Activated CD4-positive, alpha-beta T cell treated with anti-CD3 and anti-CD28 coated beads, Interleukin-2, amount 10 ng/mL, durations not matched to agents 7 days and 5 days (primary cell): Measurements from ENCODE around the gene BTNL8. TPM values are rescaled to one million over a fixed set of nuclear protein-coding genes. Genes with fewer than 3 reads are reported as not detected.

ENCODE experiments used
- CTCF ChIA-PET: fragments of 350-600 bp; sonication (Branson Sonifier 250); formaldehyde crosslinking; loops from one replicate; lab custom pipeline; 2021; ENCODE audit warnings: antibody characterized with exemption; lab: Charles Lee
- POLR2A ChIA-PET: fragments of 350-600 bp; sonication (Branson Sonifier 250); formaldehyde crosslinking; loops from one replicate; lab custom pipeline; 2021; ENCODE audit warnings: antibody characterized with exemption; lab: Charles Lee
- DNase-seq: peaks from one replicate; pipeline ENCODE4 v3.0.0-alpha.2; 2020
- H3K27ac Mint-ChIP-seq: one replicate; pipeline ENCODE4 v1.8.0; 2021; ENCODE audit warnings: mild to moderate bottlenecking, moderate library complexity, mixed read lengths
- H3K27me3 Mint-ChIP-seq: one replicate; pipeline ENCODE4 v1.8.0; 2021; ENCODE audit warnings: mixed read lengths
- H3K36me3 Mint-ChIP-seq: one replicate; pipeline ENCODE4 v1.8.0; 2021; ENCODE audit warnings: low read depth, mixed read lengths
- H3K4me1 Mint-ChIP-seq: one replicate; pipeline ENCODE4 v1.8.0; 2021; ENCODE audit warnings: mixed read lengths
- H3K4me3 Mint-ChIP-seq: one replicate; pipeline ENCODE4 v1.8.0; 2021; ENCODE audit warnings: mild to moderate bottlenecking, moderate library complexity, mixed read lengths
- H3K9me3 Mint-ChIP-seq: one replicate; pipeline ENCODE4 v1.8.0; 2021; ENCODE audit warnings: mixed read lengths
- total RNA-seq, 2 experiments: library from RNA; stranded (reverse); gene quantifications; one replicate each; pipeline ENCODE4 v1.2.3, GENCODE V29; 2021

BTNL8 gene
- total RNA-seq, 2 experiments from 2014 or later, result not detected

DNA sequence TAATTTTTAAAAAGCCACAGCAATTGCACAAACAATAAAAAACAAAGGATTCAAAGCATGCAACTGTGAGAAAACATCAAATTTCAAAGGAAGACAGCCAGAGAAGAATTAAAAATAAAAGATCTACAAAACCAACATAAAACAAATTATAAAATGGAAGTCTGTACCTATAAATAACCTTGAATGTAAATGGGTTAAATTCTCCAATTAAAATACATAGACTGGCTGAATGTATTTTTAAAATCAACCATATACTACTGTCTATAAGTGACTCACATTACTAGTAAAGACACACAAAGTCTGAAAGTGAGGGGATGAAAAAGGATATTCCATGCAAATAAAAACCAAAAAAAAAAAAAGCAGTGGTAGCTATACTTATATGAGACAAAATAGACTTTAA is 33.7 kb downstream of the BTNL8 start:
- H3K27ac Mint-ChIP-seq, result no peak overlapping the region
- ChIA-PET CTCF (no interaction called here), POLR2A (no interaction called here)
- H3K4me3 Mint-ChIP-seq, result no peak overlapping the region
- DNase-seq, result no peak
- H3K27me3 Mint-ChIP-seq, result peaks cover 18% of the 10 kb centered on the region
- peaks cover 2% of the 10 kb centered on the region for H3K9me3 Mint-ChIP-seq
- H3K4me1 Mint-ChIP-seq, result no peaks in the 10 kb centered on the region
- H3K36me3 Mint-ChIP-seq, result no peaks in the 10 kb centered on the region

DNA sequence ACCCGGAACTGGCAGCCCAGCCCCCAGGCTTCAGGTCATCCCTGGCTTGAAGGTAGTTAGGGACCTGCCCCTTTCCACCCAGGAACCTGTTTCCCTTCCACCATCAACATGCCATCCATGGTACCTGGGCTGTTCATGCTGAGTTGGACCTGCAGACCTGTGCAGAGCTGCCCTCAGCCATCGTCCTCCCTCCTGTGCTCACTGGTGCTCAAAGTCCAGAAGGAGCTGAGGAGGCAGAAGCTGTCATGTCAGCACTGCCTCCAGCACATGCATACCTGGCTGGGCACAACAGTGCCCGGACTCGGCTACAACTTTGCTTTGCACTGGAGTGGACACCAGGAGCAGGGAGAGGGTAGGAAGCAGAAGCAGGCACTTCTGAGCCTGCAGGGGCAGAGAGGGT is 36.2 kb downstream of the BTNL8 start:
- ChIA-PET POLR2A (no interaction called here), CTCF (no interaction called here)
- Mint-ChIP-seq H3K9me3 (peaks cover 4% of the 10 kb centered on the region), H3K4me3 (no peak overlapping the region), H3K27me3 (peaks cover 9% of the 10 kb centered on the region), H3K36me3 (no peaks in the 10 kb centered on the region), H3K27ac (no peak overlapping the region), H3K4me1 (no peaks in the 10 kb centered on the region)
- DNase-seq, result no peak

DNA sequence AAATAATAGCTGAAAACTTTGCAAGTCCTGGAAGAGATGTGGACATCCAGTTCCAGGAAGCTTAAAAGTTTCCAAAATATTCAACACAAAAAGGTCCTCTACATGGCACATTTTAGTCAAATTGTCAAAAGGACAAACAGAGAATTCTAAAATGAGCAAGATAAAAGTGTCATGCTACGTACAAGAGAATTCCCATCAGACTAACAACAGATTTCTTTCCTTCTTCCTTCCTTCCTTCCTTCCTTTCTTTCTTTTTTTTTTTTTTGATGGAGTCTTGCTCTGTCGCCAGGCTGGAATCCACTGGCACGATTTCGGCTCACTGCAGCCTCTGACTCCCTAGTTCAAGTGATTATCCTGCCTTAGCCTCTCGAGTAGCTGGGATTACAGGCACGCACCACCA is 39.3 kb downstream of the BTNL8 start:
- Mint-ChIP-seq H3K27ac (no peak overlapping the region), H3K4me1 (no peaks in the 10 kb centered on the region), H3K36me3 (no peaks in the 10 kb centered on the region), H3K27me3 (peaks cover 26% of the 10 kb centered on the region), H3K9me3 (peaks cover 2% of the 10 kb centered on the region), H3K4me3 (no peak overlapping the region)
- POLR2A ChIA-PET, result no interaction called here
- no peak for DNase-seq
- CTCF ChIA-PET, result no interaction called here

DNA sequence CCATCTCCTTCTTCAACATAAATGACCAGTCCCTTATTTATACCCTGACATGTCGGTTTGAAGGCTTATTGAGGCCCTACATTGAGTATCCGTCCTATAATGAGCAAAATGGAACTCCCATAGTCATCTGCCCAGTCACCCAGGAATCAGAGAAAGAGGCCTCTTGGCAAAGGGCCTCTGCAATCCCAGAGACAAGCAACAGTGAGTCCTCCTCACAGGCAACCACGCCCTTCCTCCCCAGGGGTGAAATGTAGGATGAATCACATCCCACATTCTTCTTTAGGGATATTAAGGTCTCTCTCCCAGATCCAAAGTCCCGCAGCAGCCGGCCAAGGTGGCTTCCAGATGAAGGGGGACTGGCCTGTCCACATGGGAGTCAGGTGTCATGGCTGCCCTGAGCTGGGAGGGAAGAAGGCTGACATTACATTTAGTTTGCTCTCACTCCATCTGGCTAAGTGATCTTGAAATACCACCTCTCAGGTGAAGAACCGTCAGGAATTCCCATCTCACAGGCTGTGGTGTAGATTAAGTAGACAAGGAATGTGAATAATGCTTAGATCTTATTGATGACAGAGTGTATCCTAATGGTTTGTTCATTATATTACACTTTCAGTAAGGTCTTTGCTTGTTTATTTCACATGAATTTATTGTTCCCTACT is 51.5 kb downstream of the BTNL8 start:
- peaks cover 6% of the 10 kb centered on the region for H3K27me3 Mint-ChIP-seq
- POLR2A ChIA-PET, result no interaction called here

DNA sequence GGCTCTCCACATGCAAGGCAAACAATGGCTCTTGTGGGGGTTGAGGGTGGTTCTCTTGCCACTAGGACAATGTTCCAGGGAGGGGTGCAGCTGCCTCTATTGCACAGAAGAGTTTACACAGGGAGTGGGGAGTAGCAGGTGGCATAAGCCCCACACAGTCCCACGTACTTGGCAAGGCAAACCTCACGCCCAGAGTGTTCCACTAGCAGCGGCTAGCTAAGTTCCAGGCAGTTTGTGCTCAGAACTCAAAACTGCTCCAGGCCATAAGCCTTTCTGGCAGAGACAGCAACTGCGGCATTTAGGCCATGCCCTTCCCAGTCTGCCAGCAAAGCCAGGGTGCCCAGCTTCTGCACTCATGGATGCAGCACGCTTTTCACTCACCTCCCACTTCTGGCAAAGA is 60.7 kb downstream of the BTNL8 start:
- H3K4me3 Mint-ChIP-seq, result no peak overlapping the region
- CTCF ChIA-PET, result no interaction called here
- peaks cover 5% of the 10 kb centered on the region for H3K27me3 Mint-ChIP-seq
- H3K36me3 Mint-ChIP-seq, result no peaks in the 10 kb centered on the region
- POLR2A ChIA-PET, result no interaction called here
- no peak for DNase-seq
- H3K9me3 Mint-ChIP-seq, result no peaks in the 10 kb centered on the region
- peaks cover 19% of the 10 kb centered on the region for H3K4me1 Mint-ChIP-seq
- H3K27ac Mint-ChIP-seq, result no peak overlapping the region

More for the DNA sequence above, 51.5 kb downstream of the BTNL8 start:
- H3K9me3 Mint-ChIP-seq, result no peaks in the 10 kb centered on the region
- CTCF ChIA-PET, result no interaction called here
- no peak for DNase-seq
- no peak overlapping the region for H3K27ac Mint-ChIP-seq
- no peak overlapping the region for H3K4me3 Mint-ChIP-seq
- no peaks in the 10 kb centered on the region for H3K36me3 Mint-ChIP-seq
- H3K4me1 Mint-ChIP-seq, result peaks cover 5% of the 10 kb centered on the region

DNA sequence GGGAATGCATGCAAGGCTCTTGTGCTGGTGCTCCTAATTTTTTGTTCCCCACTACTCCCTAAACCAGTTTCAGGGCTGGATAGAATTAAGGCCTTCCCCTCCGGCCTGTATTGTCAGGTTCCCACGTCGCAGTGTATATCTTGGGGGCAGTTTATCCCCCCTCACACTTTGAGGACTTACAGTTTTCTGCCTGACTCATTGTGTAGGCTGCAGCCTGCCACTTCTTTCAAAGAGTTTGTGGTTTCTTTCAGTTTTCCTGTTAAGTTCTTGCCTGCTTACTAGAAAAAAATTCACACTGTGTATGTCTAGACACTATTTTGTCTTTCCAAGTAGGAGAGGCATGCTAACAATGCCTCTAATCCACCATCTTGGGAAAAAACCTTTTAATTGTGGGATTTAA is 61.2 kb downstream of the BTNL8 start:
- Mint-ChIP-seq H3K27me3 (peaks cover 5% of the 10 kb centered on the region), H3K4me1 (peaks cover 17% of the 10 kb centered on the region), H3K27ac (no peak overlapping the region), H3K36me3 (no peaks in the 10 kb centered on the region), H3K9me3 (no peaks in the 10 kb centered on the region), H3K4me3 (no peak overlapping the region)
- ChIA-PET POLR2A (no interaction called here), CTCF (no interaction called here)
- DNase-seq, result no peak

DNA sequence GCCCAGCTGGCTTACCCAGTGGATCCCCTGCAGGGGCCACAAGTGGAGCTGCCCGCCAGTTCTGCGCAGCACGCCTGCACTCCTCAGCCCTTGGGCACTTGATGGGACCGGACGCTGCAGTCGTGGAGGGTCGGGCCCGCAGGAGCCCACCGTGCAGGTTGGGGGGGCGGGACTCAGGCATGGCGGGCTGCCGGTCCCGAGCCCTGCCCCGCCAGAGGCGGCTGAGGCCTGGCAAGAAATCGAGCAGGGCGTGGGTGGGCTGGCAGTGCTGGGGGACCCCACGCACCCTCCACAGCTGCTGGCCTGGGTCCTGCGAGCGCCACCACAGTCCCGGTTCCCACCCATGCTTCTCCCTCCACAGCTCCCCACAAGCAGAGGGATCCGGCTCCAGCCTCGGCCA is 70.4 kb downstream of the BTNL8 start:
- Mint-ChIP-seq H3K27me3 (peaks cover 2% of the 10 kb centered on the region), H3K4me1 (no peaks in the 10 kb centered on the region), H3K9me3 (no peaks in the 10 kb centered on the region), H3K27ac (no peak overlapping the region), H3K36me3 (no peaks in the 10 kb centered on the region), H3K4me3 (no peak overlapping the region)
- POLR2A ChIA-PET, result no interaction called here
- CTCF ChIA-PET, result no interaction called here
- no peak for DNase-seq

DNA sequence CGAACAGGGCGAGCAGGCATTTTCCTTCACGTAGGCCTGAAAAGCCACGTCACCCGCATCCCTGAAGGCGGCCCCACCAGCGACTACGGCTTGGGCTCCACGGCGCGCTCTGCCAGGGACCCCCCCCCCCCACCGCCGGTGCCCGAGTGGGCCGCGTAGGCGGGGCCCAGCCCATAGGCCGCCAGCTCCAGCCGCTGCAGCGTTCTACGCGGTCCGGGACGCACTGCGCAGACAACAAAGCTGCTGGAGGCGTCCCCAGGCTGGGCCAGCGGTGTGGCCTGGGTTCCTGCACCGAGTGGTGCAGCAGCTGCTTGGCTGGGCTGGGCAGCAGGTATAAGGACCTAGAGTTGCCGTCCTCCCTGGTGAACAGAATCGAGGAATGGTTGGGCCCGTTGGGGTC is 71.4 kb downstream of the BTNL8 start:
- POLR2A ChIA-PET, result no interaction called here
- DNase-seq, result no peak
- H3K36me3 Mint-ChIP-seq, result no peaks in the 10 kb centered on the region
- CTCF ChIA-PET, result no interaction called here
- H3K9me3 Mint-ChIP-seq, result no peaks in the 10 kb centered on the region
- no peaks in the 10 kb centered on the region for H3K4me1 Mint-ChIP-seq
- H3K27me3 Mint-ChIP-seq, result peaks cover 2% of the 10 kb centered on the region
- H3K27ac Mint-ChIP-seq, result no peak overlapping the region
- no peak overlapping the region for H3K4me3 Mint-ChIP-seq

DNA sequence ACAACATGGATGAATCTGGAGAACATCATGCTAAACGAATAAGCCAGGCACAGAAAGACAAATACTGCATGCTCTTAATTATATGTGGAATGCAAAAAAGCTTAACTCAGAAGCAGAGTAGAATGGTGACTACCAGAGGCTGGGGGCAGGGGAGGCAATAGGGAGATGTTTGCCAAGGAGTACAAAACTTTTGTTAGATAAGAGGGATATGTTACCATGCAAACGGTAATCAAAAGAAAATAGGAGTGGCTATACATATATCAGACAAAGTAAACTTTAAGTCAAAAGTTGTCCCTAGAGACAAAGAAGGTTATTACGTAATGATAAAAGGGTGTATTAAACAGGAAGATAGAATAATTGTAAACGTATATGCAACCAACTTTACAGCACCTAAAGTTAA is 71.9 kb downstream of the BTNL8 start:
- Mint-ChIP-seq H3K4me3 (no peak overlapping the region), H3K9me3 (no peaks in the 10 kb centered on the region), H3K27ac (no peak overlapping the region), H3K36me3 (no peaks in the 10 kb centered on the region), H3K27me3 (no peaks in the 10 kb centered on the region), H3K4me1 (no peaks in the 10 kb centered on the region)
- DNase-seq, result no peak
- ChIA-PET POLR2A (no interaction called here), CTCF (no interaction called here)

DNA sequence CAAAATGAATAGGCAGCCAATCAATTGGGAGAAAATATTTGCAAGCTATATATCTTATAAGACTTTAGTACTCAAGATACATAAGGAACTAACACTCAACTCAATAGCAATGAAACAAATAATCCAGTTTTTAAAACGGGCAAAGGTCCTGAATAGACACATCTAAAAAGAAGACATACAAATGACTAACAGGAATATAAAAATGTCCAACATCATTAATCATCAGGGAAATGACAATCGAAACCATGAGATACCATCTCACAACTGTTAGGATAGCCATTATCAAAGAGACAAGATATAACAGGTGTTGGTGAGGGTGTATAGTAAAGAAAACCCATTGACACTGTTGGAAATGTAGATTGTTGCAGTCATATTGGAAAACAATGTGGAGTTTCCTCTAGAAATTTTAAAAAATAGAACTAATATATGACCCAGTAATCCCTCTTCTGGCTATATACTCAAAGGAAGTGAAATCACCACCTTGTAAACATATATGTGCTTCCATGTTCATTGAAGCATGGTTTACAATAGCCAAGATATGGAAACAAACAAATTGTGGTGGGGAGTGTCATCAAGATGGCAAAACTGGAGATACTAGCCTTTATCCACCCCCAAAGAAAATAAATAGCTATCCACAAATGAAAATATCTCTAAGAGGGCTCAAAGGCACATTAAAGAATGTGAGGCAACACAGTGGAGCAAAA is 75.8 kb downstream of the BTNL8 start:
- H3K9me3 Mint-ChIP-seq, result no peaks in the 10 kb centered on the region
- H3K4me1 Mint-ChIP-seq, result peaks cover 9% of the 10 kb centered on the region
- ChIA-PET POLR2A (no interaction called here), CTCF (no interaction called here)
- H3K27ac Mint-ChIP-seq, result no peak overlapping the region
- no peak overlapping the region for H3K4me3 Mint-ChIP-seq
- no peaks in the 10 kb centered on the region for H3K27me3 Mint-ChIP-seq
- DNase-seq, result no peak
- no peaks in the 10 kb centered on the region for H3K36me3 Mint-ChIP-seq

DNA sequence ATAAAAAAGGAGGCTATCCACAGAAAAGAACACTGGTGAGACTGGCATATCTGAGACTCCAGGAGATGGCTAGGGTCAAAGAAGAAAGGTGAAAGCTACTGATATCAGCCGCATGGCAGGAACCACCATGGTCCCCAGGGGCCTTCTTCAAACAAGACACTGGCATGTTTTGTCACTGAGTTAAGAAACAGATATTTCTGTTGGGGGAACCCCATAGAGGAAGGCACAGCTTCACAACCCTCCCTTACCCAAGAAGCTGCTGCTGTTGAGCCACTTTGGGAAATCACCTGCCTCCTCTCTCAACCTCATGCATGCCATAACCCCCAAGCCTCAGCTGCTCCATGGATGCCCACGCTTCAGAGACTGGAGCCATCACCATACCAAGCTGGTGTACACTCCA is 76.4 kb downstream of the BTNL8 start:
- DNase-seq, result no peak
- H3K4me3 Mint-ChIP-seq, result no peak overlapping the region
- ChIA-PET CTCF (no interaction called here), POLR2A (no interaction called here)
- H3K27me3 Mint-ChIP-seq, result no peaks in the 10 kb centered on the region
- peaks cover 9% of the 10 kb centered on the region for H3K4me1 Mint-ChIP-seq
- H3K9me3 Mint-ChIP-seq, result no peaks in the 10 kb centered on the region
- H3K27ac Mint-ChIP-seq, result no peak overlapping the region
- H3K36me3 Mint-ChIP-seq, result no peaks in the 10 kb centered on the region

DNA sequence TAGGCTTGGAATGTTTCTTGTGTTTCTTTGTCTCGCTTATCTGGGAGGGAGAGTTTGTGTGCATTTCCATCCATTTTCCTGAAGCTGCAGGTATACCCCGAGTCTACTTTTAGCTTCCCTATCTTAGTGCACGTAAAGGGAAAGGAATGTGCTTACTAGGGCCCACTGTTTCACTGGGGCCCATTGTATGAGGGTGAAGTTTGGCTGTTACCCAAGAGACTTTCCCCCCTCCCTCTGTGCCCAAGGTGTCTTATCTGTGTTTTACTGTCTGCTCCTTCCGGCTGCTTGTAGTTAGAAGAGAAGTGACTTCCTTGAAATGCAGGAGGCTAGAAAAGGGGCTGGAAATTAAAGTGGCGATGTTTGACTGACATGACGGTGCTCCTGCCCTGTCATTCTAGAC is 77.6 kb downstream of the BTNL8 start:
- Mint-ChIP-seq H3K36me3 (no peaks in the 10 kb centered on the region), H3K27me3 (peaks cover 2% of the 10 kb centered on the region), H3K4me1 (peaks cover 9% of the 10 kb centered on the region), H3K9me3 (no peaks in the 10 kb centered on the region), H3K4me3 (no peak overlapping the region), H3K27ac (peak overlapping the region; percentile 77)
- ChIA-PET POLR2A (no interaction called here), CTCF (no interaction called here)
- DNase-seq, result peak; percentile 11

DNA sequence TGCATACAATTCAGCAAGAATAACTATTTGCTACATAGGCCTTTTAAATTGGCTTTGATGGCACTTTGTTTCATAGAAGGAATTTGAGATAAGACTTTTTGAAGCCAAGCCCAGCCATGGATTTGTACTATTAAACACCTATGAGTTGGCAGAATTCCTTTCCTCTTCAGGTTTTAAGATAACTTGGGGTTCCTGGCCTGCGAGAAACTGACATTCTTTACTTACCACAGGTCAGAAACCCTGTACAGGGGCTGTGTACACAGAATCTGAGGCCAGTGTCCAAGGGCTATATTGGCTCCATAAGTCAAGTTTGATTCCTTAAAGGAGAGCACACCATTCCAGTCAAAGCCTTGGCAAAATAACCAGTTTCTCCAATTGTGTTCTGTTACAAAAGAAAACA is 78.9 kb downstream of the BTNL8 start:
- no peaks in the 10 kb centered on the region for H3K36me3 Mint-ChIP-seq
- ChIA-PET CTCF (no interaction called here), POLR2A (no interaction called here)
- no peak overlapping the region for H3K4me3 Mint-ChIP-seq
- no peak for DNase-seq
- H3K27ac Mint-ChIP-seq, result no peak overlapping the region
- peaks cover 9% of the 10 kb centered on the region for H3K4me1 Mint-ChIP-seq
- H3K9me3 Mint-ChIP-seq, result no peaks in the 10 kb centered on the region
- H3K27me3 Mint-ChIP-seq, result peaks cover 9% of the 10 kb centered on the region
